GM20000 (cell line): ENCODE data around the gene ADIPOR1.
"Not testable (repeated sequence)": the region's sequence is repeated elsewhere in the genome, so short reads cannot be mapped to it uniquely, and the experiment has no call there.

ENCODE experiments used
- DNase-seq: peaks from one replicate; pipeline ENCODE4 v3.0.0; 2012; ENCODE audit warnings: low spot score
- CTCF ChIP-seq: IDR thresholded peaks from 2 replicates; pipeline ENCODE4 v1.5.1; 2012; ENCODE audit warnings: mild to moderate bottlenecking, control low read depth; ENCODE audit errors: extremely low read depth, missing control alignments

The ADIPOR1 gene

DNA sequence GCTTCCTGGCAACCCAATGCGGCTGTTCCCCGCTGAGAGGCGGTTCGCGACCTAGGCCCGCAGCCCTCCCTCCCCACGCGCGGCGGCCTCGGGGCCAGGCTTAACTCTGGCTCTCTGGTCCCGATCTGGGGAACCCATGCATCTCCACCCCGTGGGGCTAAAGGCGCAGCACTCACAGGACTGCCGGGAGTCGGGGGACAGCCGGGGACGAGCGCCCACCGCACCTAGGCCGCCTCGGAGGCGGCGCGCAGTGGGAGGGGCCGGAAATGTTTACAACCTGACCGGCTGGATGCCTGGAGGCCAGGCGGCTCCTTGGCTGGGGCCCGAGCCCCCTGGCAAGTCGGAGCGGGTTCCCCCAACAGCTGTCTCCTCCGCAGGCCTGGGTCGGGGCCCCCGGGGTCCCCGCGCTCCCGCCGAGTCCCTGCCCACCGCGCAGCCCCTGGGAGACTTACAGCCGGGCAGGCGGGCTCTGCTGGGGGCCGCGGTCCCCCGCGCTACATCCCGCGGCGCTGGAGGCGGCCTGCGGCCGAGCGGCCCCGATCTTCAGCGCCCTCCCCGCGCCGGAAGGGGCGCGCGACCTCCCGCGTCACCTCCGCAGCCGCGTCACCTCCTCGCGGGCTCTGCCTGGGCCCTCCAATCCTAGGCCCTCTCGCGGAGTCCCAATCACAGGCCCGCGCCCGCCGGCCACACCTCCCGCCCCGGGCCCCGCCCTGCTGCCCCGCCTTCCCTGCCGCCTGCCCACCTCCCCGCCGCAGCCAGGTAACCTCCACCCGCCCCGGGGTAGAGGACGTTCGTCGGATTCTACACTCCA is at the start of gene ADIPOR1:
Gene ADIPOR1, minus strand, starts transcription at position 580 of the 811 bp plus-strand sequence. CDS start 7,242 bp downstream, outside the sequence.
- TF ChIP-seq CTCF, result no peak
- peak; percentile 99 for DNase-seq

DNA sequence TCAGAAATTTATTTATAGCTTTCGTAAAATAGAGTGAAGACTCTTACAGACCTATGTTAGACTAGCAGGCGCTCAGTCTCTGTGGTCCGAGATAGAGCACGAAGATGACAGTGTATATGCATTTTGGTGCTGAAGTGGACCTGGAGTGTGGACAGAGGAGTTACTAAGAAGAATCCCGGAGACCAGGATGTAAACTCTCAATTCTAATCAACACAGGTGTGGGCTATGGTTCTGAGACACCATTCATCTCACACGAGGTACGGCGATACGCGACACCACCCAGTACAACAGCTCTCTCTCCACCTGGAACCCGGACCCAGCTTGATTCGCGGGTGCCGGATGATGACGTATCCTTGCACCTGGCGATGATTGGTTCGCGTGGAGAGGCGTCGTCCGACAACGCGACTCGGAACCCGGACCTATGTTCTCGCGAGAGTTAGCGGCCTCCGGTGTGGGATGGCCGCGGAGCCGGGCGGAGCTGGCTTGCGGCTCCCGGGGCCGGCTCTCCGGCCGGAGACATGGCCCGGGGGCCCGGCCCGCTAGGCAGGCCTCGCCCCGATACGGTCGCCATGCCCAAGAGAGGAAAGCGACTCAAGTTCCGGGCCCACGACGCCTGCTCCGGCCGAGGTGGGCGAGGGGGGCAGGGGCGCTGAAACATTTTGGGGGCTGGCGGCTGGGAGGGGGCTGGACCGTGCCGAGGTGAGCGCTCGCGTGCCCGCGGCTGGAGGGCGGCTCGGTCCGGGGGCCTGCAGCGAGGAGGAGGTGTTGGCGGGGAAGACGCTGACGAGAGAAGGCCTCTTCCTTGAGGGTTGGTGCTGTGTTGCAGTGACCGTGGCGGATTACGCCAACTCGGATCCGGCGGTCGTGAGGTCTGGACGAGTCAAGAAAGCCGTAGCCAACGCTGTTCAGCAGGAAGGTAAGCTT is 49.1 kb upstream of the ADIPOR1 start, which contains the start of gene TMEM183A:
Gene TMEM183A, plus strand, starts transcription at position 427 of the 924 bp plus-strand sequence. Its CDS starts 92 bp downstream, at position 519.
- DNase-seq, result peak; percentile 93
- no peak for TF ChIP-seq CTCF

GRCh38 chr1:203005395-203006142 is 47.5 kb upstream of the ADIPOR1 start:
- not testable (repeated sequence) for DNase-seq

DNA sequence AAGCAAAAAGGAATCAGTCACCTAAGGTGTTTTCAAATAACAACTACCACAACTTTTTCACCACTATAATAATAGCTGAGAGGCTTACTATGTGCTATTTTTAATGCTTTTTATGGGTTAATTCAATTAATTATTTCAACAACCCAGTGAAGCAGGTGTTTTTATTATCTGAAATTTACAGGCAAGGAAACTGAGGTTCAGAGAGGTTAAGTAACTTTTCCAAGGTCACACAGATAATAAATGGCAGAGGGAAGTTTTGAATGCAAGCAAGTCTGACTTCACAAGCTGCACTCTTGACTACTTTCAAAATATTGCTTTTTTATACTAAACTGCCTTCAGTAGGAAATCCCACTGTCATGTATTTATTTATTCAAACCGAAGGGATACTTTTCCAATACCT is 44.8 kb upstream of the ADIPOR1 start:
- TF ChIP-seq CTCF, result no peak

GRCh38 chr1:203001986-203002385 is 43.9 kb upstream of the ADIPOR1 start:
- no peak for TF ChIP-seq CTCF
- DNase-seq, result no peak

More for the DNA sequence above, 44.8 kb upstream of the ADIPOR1 start:
- DNase-seq, result no peak

- TF ChIP-seq CTCF, result no peak
- DNase-seq, result no peak
These were observed 42.3 kb upstream of the ADIPOR1 start for GRCh38 chr1:203000217-203000944.
